NCI-H1105 treated with DMSO at 0.1 percent for 48 hours (cell line): ENCODE data around the gene CPXM1.
"Not testable (repeated sequence)": the region's sequence is repeated elsewhere in the genome, so short reads cannot be mapped to it uniquely, and the experiment has no call there.

Source experiments
- DNase-seq: peaks from one replicate; lab custom pipeline; 2025; lab: John Stamatoyannopoulos, UW

Gene CPXM1

DNA sequence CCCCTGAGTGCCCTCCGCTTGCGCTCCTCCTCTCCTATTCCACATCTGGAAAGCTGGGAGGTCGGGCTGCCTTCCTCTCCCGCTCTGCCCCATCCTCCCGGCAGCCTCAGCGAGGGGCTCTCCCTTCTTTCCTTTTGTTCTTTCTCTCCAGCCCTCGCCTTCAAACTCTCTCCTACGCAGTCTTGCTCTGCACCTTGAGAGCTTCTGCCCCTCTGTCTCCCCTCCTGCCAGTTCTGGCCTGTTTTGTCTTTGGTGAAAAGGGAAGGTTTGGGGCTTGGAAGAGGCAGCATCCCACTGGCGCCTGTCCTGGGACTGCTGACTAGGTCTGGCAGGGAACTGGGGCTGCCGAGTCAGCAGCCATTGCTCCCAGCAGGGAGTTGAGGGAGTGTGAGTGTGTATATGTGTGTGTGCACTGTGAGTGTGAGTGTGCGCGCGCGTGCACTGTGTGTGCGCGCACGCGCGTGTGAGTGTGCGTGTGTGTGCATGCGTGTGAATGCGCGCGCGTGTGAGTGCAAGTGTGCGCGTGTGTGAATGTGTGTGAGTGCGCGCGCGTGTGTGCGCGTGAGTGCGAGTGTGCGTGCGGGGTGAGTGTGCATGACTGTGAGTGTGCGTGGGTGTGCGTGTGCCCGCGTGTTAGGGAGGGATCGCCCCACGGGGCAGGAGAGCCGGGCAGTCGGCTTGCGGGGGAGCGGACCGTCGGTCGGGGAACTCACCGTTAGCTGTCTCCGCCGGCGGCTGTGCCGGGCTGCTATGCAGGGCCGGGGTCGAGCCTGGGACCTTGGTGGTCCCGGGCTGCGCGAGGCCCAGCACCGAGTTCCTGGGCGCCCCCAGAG is 523 bp downstream of the CPXM1 start:
- no peak for DNase-seq

DNA sequence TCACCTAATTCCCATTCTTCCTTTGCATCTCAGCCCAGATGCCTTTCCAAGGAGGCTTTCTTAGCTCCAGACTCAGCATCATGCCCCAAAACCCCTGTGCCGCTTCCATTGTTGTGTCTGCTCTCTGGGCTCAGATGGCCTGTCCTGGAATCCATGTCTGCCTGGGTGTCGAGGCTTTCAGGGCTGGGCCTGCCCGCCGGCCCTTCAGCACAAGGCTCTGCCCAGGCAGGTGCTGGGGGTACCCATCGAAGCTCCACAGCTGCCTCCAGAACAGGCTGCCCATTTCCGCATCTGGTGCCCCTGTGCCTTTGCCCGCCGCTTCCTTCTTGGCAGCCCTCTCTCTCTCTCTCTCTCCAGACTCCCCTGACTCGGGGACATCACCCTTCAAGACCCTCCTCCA is 1.2 kb downstream of the CPXM1 start:
- DNase-seq: no peak

DNA sequence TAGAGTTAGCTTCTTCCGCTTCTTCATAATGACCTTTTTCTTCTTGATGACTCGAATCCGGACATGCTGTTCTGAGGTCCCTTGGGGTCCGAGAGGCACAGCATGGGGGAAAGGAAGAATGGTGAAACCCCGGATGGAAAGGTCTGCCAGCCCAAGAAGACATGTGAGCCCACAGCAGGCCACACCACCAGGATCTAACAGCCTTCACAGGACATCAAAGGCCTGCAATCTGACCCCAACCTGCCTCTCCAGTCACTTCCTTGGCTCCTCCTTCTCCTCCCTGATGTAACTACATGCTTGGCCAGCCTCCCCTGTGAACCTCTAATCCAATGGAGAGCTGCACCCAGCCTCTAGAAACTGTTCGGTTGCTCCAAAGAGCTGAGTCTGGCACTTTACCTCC is 1.6 kb downstream of the CPXM1 start:
- no peak for DNase-seq

DNA sequence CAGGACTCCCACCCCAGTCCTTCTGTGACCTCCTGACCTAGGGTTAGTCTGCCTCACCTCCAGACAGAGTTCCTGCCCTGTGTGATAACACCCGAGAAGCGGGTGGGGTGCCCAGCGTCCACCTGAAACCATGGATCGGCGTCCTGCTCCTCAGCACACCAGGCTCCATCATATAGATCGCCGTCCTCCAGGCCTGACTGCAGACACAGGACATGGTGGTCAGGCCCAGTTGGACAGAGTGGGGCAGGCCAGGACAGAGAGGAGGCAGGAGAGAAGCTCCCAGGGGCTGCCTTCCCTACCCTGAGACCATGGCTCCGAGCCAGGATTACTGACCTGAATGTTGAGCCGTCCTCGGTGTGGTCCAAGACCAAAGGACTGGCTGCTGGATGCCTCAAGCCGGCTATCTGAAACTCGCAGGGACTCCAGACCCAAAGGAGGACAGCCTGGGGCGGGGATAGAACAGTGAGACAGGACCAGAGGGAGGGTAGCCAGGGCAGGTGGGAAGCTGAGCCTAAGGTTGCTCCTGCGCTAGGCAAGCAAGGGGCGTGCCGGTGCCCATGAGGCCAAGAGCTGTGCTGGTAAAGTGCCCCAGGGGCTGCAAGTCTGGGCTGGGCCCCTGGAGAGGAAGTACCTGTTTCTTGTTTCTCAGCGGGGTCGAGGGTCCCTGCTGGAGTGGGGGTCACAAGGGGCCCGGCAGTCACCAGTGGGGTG is 2.2 kb downstream of the CPXM1 start:
- no peak for DNase-seq

DNA sequence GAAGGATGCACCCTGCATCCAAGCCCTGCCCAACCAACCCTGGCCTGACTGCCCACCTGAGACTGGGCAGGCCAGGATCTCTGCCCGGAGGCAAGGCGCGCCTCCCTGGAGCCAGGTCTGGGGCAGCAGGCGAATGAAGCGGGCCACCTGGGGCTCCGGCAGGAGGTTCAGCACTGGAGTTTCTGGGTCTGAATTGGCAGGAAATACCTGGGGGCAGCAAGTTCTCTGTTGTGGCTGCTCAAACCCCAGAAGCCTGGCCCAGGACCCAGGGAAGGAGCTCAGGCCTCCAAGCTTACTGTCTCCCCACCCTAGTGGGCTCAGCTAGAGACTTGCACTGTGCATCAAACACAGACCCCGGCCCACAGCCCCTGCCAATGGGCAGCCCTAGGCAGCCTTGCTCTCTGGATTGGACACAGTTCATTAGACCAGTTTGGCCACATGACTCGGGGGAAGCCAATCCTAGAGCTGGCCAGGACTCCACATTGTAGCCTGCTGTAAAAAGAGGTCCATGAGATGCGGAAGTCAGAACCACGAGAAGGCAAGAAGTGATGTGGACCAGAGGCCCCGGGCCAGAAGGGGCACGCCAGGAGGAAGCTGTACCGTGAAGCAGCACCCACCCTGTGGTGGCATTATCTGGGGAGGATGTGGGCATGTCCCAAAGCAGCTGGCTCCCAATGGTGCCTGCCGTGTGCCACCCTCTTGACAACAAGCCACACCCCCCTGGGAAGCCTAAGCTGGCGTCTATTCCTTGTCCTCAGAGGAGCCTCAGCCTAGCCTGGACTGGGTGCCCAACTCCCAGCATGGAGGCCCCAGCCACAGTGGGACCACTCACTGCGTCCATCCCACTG is 3.1 kb downstream of the CPXM1 start:
- no peak for DNase-seq

DNA sequence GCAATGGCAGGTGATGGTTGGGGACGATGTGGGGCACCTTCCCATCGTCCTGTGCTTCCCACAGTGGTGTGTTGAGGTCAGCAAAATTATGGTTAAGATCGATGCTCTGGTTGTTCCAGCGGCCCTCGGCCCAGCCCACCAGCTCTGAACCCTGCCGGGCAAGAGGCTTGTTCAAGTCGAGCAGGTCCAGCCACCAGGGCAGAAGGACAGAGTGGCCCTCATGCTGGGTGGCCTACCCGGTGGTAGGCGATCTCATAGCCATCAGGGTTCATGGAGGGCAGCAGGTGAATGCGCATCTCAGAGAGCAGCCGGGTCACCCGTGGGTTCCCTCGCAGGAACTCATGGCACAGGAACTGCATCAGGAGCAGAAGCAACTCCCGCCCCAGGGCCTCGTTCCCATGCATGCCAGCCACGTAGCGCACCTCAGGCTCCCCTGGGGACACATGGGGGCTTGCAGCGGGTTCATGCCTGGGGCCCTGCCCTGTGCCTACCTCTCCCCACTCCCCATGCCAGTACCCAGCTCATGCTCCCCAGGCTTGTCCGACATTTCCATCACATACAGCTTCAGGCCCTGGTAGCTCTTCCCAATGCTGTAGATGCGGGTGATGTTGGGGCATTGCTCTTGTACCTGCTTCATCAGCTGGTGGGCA is 4.3 kb downstream of the CPXM1 start:
- DNase-seq: no peak

DNA sequence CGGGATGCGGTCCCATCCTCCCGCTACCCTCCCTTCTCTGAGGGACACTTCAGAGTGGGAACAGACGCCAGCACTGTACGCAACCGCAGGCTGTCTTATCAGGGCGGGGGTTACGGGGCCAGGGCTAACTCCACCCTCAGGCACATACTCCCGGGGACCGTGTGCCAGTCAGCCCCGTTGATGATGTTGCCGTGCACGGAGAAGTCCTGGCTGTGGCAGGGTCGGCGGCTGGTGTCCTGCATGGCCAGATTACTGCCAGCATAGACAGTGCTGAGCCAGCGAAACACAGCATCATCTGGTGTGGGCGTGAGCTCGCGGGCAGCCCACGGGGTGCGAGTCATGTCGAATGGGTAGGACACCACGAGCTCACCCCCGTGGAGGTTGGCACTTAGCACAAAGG is 5.0 kb downstream of the CPXM1 start:
- no peak for DNase-seq

DNA sequence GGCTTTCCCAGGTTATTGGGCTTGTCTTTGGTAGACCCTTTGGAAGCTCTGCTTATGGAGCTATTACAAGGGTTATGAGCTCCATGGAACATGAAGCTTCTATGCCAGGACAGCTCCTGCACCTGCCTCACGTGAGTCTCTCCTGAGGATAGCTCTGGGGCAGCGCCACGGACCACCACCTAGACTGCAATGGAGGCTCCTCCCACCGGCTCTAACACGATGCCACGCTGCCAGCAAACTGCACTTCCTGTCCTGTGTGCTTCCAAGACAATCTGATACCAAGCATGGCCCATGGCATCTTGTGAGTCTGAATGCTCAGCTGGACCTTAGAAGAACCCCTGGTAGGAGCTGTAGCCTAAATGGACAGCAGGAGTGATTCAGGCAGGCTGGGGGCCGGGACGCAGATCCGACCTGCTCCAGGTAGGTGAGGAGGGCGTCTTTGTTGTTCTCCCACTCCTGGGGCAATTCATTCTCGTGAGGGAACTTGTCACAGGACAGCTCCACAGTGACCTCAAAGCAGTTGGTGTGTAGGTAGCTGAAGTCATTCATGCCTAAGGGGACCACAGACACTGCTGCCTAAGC is 5.5 kb downstream of the CPXM1 start:
- no peak for DNase-seq

DNA sequence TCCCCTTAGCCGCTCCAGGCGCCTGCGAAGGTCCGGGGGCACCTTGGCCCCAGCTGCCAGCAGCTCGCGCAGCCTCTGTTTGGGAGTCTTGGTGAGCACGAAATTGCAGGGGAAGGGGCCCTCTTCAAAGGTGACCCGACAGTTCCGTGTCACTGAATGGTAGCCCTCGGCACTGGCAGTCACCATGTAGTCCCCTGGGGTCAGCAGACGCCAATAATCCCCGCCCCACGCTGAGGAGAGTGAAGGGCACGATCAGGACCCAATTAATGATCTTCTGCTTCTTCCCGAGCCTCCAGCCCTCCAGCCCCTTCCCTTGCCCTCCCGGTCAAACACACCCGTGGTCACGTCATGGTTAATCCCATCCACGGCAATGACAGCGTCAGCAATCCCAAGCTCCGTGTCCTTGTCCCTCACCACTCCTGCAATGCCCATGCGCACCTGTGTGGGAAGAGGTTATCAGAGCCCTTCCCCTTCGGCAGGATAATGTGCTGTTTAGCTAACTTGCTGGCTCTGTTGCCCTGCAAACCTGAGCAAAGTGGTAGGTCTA is 6.2 kb downstream of the CPXM1 start:
- DNase-seq: no peak

DNA sequence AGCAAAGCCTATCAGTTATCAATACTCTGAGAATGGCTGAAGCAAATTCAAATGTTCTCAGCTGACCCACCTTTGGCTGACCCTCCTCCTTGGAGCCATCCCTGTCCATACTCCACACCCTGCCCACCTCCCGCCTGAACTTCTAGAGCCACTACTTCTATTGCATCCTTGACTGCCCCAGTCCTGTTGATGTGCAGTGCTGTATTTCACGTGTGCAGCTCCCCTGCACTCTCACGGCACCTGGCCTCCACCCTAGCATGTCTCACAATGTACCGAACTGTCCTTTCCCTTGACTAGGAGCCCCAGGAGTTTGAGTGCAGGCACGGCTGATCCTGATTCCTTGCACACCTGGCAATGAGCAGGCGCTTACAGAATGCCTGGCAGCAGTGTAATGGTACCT is 7.0 kb downstream of the CPXM1 start:
- DNase-seq: no peak

DNA sequence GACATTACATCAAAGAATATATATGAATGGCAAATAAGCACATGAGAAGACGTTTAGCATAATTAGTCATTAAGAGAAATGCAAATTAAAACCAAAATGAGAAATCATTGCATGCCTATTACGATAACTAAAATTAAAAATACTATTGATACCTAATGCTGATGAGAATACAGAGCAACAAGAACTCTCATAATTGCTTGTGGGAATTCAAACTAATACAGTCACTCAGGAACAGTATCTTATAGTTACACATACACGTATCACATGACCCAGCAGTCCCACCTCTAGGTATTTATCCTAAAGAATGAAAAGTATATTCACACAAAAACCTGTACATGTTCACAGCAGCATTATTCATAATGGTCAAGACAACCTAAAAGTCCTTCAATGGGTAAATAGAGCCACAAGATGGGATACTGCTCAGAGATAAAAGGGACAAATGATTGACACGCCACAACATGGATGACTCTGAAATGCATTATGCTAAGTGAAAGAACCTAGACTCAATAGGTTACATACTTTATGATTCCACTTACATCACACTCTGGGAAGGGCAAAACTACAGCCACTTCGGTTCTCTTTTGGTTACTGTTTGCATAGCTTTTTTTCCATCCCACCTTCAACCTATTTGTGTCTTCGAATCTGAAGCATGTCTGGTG is 16.4 kb downstream of the CPXM1 start:
- DNase-seq: no peak

DNA sequence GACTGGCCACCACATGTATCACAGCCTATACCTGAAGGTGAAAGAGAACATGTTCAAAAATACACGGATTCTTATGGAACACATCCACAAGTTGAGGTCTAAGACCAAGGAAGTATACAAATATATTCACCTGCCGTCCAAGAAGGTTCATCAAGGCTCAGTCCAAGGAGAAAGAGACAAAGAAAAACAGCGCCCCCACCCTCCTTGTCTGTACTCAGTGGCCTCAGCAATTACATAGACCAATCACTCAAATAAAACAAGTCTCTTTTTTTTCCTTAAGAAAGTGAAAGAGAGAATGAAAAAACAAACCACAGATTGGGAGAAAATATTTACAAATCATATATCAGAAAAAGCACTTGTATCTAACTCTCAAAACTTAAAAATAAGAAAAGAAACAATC is 19.5 kb downstream of the CPXM1 start:
- DNase-seq: no peak

DNA sequence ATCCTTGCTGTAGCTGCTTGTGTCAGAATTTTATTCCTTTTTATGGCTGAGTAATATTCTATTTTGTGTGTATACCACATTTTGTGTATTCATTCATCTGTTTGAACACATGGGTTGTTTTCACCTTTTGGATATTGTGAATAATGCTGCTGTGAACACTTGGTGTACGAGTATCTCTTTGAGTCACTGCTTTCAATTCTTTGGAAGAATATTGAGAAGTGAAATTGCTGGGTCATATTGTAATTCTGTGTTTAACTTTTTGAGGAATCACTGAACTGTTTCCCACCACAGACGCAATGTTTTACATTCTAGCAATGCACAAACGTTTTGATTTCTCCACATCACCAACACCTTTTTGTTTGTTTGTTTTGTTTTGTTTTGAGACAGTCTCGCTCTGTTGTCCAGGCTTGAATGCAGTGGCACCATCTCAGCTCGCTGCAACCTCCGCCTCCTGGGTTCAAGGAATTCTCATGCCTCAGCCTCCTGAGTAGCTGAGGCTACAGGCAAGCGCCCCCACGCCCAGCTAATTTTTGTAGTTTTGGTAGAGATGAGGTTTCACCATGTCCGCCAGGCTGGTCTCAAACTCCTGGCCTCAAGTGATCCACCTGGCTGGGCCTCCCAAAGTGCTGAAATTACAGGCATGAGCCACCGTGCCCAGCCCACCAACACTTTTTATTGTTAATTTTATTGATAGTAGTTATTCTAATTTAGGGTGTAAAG is 21.7 kb downstream of the CPXM1 start:
- DNase-seq: no peak

DNA sequence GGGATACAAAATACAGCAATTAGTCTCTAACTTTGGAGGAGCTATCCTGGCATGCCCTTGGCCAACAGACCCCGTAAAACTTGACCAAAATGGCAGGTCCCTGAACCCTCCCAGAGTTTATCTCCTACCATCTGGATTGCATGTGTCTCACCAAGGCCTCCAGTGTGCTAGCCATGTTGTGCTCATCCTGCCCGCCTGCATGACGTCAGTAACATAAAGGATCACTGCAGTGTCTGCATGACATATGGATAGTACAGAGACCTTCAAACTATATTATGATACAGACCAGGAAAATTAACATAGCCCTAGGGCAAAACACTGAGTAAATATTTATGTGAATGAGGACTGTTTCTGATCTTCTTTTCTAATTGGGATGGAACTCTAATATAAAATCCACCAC is 25.3 kb downstream of the CPXM1 start:
- DNase-seq: no peak

DNA sequence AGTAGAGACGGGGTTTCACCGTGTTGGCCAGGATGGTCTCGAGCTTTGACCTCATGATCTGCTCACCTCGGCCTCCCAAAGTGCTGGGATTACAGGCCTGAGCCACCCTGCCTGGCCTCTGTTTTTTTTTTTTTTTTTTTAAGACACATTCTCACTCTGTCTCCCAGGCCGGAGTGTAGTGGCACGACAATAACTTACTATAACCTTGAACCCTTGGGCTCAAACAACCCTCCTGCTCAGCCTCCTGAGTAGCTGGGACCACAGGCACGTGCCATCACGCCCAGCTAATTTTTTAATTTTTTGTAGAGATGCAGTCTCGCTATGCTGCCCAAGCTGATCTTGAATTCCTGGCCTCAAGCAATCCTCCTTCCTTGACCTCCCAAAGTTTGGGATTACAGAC is 26.6 kb downstream of the CPXM1 start:
- no peak for DNase-seq

DNA sequence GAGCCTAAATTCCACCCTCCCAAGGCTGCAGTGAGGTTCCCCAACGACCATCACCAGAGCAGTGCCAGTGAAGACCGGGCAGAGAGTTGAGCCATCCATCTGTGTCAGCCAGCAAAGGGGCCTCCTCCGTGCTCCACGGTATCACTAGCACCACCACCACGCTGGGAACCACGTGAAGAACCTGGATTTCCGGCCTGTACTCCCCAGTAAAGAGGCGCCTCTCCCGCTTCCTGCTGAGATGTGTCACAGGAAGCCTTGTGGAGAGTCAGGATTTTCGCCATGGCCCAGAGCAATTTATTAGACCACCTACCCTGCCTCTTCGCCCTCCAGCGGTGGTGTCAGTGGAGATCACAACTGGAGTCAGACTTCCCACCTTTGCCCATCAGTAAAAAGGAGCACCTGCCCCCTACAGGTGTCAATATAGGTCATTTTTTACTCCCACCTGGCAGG is 28.8 kb downstream of the CPXM1 start:
- DNase-seq: no peak

DNA sequence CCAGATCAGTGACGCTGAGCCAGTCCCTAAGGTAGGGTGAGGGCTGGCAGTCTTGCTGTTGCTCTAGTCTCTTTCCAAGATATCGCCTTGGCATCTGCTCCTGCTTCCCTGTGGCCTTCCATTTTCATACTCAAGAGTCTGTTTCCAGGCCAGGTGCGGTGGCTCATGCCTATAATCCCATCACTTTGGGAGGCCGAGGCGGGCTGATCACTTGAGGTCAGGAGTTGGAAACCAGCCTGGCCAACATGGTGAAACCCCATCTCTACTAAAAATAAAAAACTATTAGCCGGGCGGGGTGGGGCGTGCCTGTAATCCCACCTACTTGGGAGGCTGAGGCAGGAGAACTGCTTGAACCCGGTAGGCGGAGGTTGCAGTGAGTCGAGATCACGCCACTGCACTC is 30.3 kb downstream of the CPXM1 start:
- DNase-seq: not testable (repeated sequence)

DNA sequence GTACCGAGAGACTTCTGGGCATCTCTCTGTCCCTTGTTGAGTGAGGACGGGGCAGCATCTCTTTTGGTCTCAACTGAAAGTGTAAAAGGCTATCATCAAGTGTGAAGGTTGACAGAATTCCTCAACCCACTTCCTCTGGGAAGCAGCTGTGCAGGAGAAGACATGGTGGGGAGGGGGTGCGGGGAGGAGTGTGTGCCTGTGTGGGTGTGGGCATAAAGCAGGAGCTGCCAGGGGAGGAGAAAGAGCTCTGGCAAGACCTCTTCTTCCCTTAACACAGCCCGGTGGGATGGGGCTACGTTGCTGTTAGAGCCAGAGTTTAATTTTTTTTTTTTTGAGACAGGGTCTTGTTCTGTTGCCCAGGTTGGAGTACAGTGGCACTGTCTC is 31.8 kb downstream of the CPXM1 start:
- DNase-seq: no peak

DNA sequence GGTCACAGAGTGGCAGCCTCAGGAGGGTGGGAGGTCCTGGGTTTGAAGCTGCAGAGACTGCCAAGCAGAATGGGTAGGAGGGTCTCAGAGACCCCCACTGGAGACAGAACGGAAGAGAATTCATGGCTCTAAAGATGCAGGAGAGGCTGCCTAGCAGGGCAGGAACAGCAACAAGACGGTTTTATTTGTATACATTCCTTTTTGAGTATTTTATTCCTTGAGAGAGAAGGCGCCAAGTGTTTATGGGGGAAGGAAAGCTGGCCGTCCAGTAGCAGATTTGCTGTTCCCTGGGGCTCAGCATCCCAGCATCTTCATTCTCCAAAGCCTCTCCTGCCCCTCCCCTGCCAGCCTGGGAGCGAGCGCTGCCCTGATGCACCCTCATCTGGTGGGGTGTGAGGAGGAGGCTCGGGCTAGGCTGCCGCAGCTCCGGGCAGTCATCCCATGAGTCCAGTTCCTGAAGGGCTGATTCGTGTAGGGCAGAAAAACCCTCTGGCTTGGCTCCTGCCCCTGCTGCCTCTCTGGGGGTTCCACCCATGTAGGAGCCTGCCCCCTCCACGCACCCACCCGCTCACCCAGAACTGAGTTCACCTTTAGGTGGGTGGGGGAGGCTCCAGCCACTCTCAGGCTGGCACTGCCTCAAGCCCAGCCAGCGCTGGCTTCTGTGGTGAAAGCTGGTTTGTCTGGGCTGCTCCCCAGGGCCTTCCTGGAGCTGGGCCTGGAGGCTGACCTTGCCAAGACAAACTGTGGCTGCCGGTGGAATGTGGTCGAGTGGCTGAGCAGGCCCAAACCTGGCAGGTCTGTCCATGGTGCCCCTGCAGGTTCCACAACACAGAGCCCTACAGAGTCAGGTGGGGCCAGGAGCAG is 32.4 kb downstream of the CPXM1 start:
- DNase-seq: no peak
